ENCODE data around the gene IFITM2. TPM values are rescaled to one million over a fixed set of nuclear protein-coding genes. Genes with fewer than 3 reads are reported as not detected.

The IFITM2 gene
- total RNA-seq, 1 donor = 38.4 TPM

- no peak for TF ChIP-seq CTCF (IDR thresholded peaks at IDR 0.05; ENCODE audit: insufficient read depth, low read depth, low read length)
- no peak overlapping the region for H3K4me3 ChIP-seq (ENCODE audit: low read depth, low read length)
- DNase-seq (ENCODE audit: low read depth) = peak; percentile 9
Measured at GRCh38 chr11:295351-296170, 12.1 kb upstream of the IFITM2 start.

GRCh38 chr11:296171-297050 lies 11.2 kb upstream of the IFITM2 start:
- H3K4me3 ChIP-seq (ENCODE audit: low read depth, low read length) = no peak overlapping the region
- DNase-seq (ENCODE audit: low read depth) = no peak
- TF ChIP-seq CTCF (IDR thresholded peaks at IDR 0.05; ENCODE audit: insufficient read depth, low read depth, low read length) = no peak

GRCh38 chr11:297051-297585 lies 10.5 kb upstream of the IFITM2 start:
- no peak overlapping the region for H3K4me3 ChIP-seq (ENCODE audit: low read depth, low read length)
- no peak for TF ChIP-seq CTCF (IDR thresholded peaks at IDR 0.05; ENCODE audit: insufficient read depth, low read depth, low read length)
- no peak for DNase-seq (ENCODE audit: low read depth)

- TF ChIP-seq CTCF (IDR thresholded peaks at IDR 0.05; ENCODE audit: insufficient read depth, low read depth, low read length) = no peak
- H3K4me3 ChIP-seq (ENCODE audit: low read depth, low read length) = no peak overlapping the region
- peak; percentile 73 for DNase-seq (ENCODE audit: low read depth)
Measured at GRCh38 chr11:297586-298405, 9.8 kb upstream of the IFITM2 start.

- no peak for DNase-seq (ENCODE audit: low read depth)
- H3K4me3 ChIP-seq (ENCODE audit: low read depth, low read length) = no peak overlapping the region
- no peak for TF ChIP-seq CTCF (IDR thresholded peaks at IDR 0.05; ENCODE audit: insufficient read depth, low read depth, low read length)
Measured at GRCh38 chr11:298406-299065, 9.1 kb upstream of the IFITM2 start.

All from fibroblast of villous mesenchyme (primary cell).